Head of caudate nucleus (tissue), 42 donors: ENCODE results near the gene CFC1.
"Not testable (repeated sequence)": the region's sequence is repeated elsewhere in the genome, so short reads cannot be mapped to it uniquely, and the experiment has no call there.

Experiments used
- DNase-seq, 42 donors: peaks; one replicate each; pipeline versions ENCODE4 v3.0.0 to v3.0.0-alpha.2; 2020 to 2021; ENCODE audit warnings: mixed read lengths in 7 of 42
- intact Hi-C: fragments of 100-400 bp; cut with DNase I; formaldehyde crosslinking; loops from one replicate; pipeline ENCODE4 v1.15.0; 2022

The CFC1 gene

DNA sequence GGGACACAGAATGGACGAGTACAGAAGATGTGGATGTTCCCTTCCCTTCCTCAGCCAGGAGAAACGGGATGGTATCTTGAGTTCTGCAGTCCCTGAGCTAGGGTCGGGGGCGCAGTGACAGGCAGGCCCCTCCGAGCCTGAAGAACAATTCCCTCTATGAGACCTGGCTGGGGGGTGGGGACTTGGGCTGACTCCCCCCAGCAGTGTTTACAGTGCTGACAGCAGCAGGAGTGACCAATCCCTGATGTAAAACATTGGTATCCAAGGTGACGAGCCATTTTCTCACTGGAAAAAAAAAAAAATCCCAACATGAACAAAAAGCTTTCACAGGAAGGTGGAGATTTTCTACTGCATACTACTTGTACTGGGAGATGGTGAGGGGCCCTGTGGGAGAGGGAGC lies at the start of gene CFC1:
Gene CFC1, minus strand, starts transcription at position 183 of the 400 bp plus-strand sequence. CDS start 288 bp downstream, outside the sequence.
- DNase-seq, intact Hi-C loops: not testable (repeated sequence)

GRCh38 chr2:130641688-130642087 lies 42.3 kb upstream of the CFC1 start:
- peak in 3 of 42 donors; percentile 2 to 8 (median 3) for DNase-seq
- intact Hi-C loops = not testable (repeated sequence)

GRCh38 chr2:130638973-130639372 lies 39.6 kb upstream of the CFC1 start:
- DNase-seq, intact Hi-C loops: not testable (repeated sequence)

GRCh38 chr2:130628784-130629475 lies 29.6 kb upstream of the CFC1 start:
- intact Hi-C loops, DNase-seq: not testable (repeated sequence)

DNA sequence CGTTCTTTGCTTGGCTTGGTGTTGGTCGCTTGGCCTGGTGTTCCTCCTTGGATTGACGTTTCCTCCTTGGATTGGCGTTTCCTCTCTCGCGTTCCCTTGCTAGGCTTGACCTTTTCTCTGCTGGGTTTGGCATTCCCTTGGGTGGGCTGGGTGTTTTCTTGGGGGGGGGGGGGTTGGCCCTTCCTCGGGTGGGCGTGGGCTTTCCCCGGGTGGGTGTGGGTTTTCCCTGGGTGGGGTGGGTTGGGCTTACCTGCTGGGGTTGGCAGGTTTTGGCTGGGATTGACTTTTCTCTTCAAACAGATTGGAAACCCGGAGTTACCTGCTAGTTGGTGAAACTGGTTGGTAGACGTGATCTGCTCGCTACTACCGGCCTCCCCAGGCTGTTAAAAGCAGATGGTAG lies 11.8 kb upstream of the CFC1 start, which contains the start of gene POTEJ:
Gene POTEJ, plus strand, starts transcription at position 301 of the 400 bp plus-strand sequence. Its CDS starts 93 bp downstream, at position 394.
- DNase-seq, intact Hi-C loops: not testable (repeated sequence)

GRCh38 chr2:130610486-130610885 lies 11.1 kb upstream of the CFC1 start:
- intact Hi-C loops, DNase-seq: not testable (repeated sequence)

DNA sequence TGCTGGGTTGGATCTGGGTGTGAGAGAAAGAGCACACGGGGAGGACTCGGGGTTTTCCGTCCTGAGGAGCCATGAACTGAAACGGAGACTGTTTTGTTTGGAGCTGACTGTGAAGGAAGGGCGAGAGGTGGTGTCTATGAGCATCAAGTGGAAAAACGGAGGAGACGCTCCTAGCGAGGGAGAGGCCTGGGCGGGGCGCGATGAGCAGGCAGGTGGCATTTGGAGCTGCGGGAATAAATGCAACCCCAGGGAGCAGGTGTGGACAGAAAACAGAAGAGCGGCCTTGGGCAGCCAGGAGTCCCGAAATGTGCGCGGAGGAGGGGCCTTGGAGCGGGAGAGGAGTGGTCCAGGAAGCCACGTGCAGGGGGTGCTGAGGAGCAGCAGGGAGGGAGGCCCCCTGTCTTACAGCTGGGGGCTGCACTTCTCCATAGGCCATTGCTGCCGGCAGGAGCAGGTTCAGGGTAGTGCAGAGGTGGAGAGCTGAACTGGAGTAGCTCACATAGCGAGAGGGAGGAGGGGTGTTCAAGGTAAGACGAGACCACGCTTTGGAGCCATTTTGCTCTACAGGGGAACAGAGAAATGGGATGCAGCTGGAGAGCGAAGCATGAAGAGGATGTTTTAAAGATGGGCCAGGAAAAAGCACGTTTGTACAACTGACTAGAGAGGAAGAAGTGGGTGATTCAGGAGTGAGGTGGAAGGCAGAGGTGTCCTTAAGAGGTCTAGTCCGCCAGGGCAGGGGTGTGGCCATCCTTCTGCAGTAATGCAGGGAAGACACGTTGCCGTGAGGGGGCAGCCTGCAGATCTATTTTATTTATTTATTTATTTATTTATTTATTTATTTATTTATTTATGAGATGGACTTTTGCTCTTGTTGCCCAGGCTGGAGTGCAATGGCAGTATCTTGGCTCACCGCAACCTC lies 9.9 kb upstream of the CFC1 start:
- intact Hi-C loops, DNase-seq: not testable (repeated sequence)

- DNase-seq, intact Hi-C loops: not testable (repeated sequence)
Observed at GRCh38 chr2:130608276-130609001, 9.1 kb upstream of the CFC1 start.

GRCh38 chr2:130601648-130602302 lies 2.4 kb upstream of the CFC1 start:
- intact Hi-C loops, DNase-seq: not testable (repeated sequence)

GRCh38 chr2:130599926-130600325 lies 551 bp upstream of the CFC1 start:
- peak in 1 of 42 donors; percentile 26 for DNase-seq
- intact Hi-C loops = not testable (repeated sequence)

- peak in 4 of 42 donors; percentile 6 to 31 (median 20) for DNase-seq
- intact Hi-C loops = not testable (repeated sequence)
Observed at GRCh38 chr2:130598463-130598862, 912 bp downstream of the CFC1 start.

DNA sequence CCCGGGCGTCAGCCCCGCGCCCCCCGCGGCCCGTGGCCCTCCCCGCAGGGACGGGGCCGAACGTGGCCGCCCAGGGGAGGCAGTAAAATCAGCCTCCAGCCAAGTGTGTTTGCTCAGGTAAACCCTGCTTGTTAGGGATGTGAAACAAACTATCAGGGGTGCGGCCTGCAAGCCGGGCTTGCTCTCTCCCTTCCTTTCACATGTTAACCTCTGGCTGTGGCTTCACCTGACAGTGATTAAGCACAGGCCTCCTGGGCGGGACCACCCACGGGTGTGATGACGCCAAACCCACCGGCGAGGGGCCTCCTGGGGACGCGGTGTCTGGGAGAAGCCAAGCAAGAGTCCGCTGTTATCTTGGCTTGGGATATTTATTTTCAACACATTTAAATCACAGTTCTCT lies 1.4 kb downstream of the CFC1 start:
- intact Hi-C loops, DNase-seq: not testable (repeated sequence)

GRCh38 chr2:130596757-130597156 lies 2.6 kb downstream of the CFC1 start:
- DNase-seq = peak in 1 of 42 donors; percentile 11
- intact Hi-C loops = not testable (repeated sequence)

DNA sequence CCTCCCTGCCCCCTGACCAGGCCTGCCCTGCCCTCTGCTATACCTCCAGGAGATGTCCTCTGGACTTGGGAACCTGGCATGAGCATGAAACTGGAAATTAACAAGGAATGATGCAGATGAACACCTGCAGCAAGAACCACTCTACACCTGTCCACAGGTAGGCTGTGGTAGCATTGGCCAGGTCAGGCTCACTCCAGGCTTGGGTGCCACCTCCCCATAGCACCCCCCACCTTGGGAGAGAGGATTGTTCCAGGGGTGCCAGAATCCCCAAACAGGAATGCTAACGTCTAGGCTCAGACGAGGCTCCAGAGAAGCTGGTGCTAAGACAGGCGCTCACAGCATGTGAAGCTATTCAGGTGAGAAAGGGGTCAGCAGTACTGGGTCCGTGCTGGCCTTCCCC lies 5.4 kb downstream of the CFC1 start:
- peak in 2 of 42 donors; percentile 2 to 23 for DNase-seq
- intact Hi-C loops = not testable (repeated sequence)

- peak in 2 of 42 donors; percentile 2 to 7 for DNase-seq
- intact Hi-C loops = not testable (repeated sequence)
Observed at GRCh38 chr2:130592791-130593414, 6.5 kb downstream of the CFC1 start.

- intact Hi-C loops = not testable (repeated sequence)
Observed at GRCh38 chr2:130590842-130591359, 8.5 kb downstream of the CFC1 start.

GRCh38 chr2:130590170-130590841 lies 9.1 kb downstream of the CFC1 start:
- intact Hi-C loops = not testable (repeated sequence)

More at GRCh38 chr2:130590842-130591359, 8.5 kb downstream of the CFC1 start:
- peak in 6 of 42 donors; percentile 1 to 22 (median 7) for DNase-seq

More at GRCh38 chr2:130590170-130590841, 9.1 kb downstream of the CFC1 start:
- DNase-seq = peak in 1 of 42 donors; percentile 2
